Osteoblast (primary cell): ENCODE results near the gene CHD2. TPM values are rescaled to one million over a fixed set of nuclear protein-coding genes. Genes with fewer than 3 reads are reported as not detected.

Experiments used
- DNase-seq: peaks from one replicate; pipeline ENCODE4 v3.0.0; 2011; ENCODE audit warnings: low spot score, mixed read lengths; ENCODE audit not compliant: insufficient read length; ENCODE audit errors: missing footprints
- H2AFZ ChIP-seq: 2 replicates; pipeline ENCODE4 v1.6.0; 2011; ENCODE audit warnings: mild to moderate bottlenecking, low read length
- H3K27ac ChIP-seq: 2 replicates; pipeline ENCODE4 v1.5.1; 2011; ENCODE audit warnings: mild to moderate bottlenecking, low read depth, low read length, moderate library complexity
- H3K27me3 ChIP-seq: 2 replicates; pipeline ENCODE4 v1.6.0; 2012; ENCODE audit warnings: mild to moderate bottlenecking, control low read depth, inconsistent platforms, low read length, moderate library complexity; ENCODE audit not compliant: insufficient read depth
- H3K36me3 ChIP-seq: 2 replicates; pipeline ENCODE4 v1.5.1; 2011; ENCODE audit warnings: mild to moderate bottlenecking, low read length, control low read depth, moderate library complexity; ENCODE audit not compliant: insufficient read depth
- H3K4me1 ChIP-seq: 2 replicates; pipeline ENCODE4 v1.5.1; 2011; ENCODE audit warnings: mild to moderate bottlenecking, low read length, control low read depth, moderate library complexity; ENCODE audit not compliant: insufficient read depth
- H3K4me2 ChIP-seq: 2 replicates; pipeline ENCODE4 v1.6.0; 2011; ENCODE audit warnings: mild to moderate bottlenecking, low read length; ENCODE audit not compliant: insufficient read depth
- H3K4me3 ChIP-seq: fragments of 200-600 bp; sonication (generic); 3 replicates; pipeline ENCODE4 v1.5.1; 2012; ENCODE audit warnings: mild to moderate bottlenecking, low read length, inconsistent platforms; ENCODE audit not compliant: insufficient read depth
- H3K79me2 ChIP-seq: 2 replicates; pipeline ENCODE4 v1.6.0; 2012; ENCODE audit warnings: mild to moderate bottlenecking, low read length, control low read depth, inconsistent platforms; ENCODE audit not compliant: insufficient read depth
- H3K9me3 ChIP-seq: 2 replicates; pipeline ENCODE4 v1.5.1; 2011; ENCODE audit warnings: low read depth, low read length, control low read depth
- H4K20me1 ChIP-seq: 2 replicates; pipeline ENCODE4 v1.6.0; 2012; ENCODE audit warnings: mild to moderate bottlenecking, low read length, control low read depth; ENCODE audit not compliant: insufficient read depth
- total RNA-seq: library from RNA; depleted of rRNA; stranded (reverse); fragments of >200 nt; gene quantifications from 2 replicates; pipeline ENCODE4 v1.2.3, GENCODE V29; 2012
- TF ChIP-seq, protein P1 (sequence below): IDR thresholded peaks from 2 replicates; pipeline ENCODE4 v1.5.1; 2011; ENCODE audit warnings: mild to moderate bottlenecking, low read depth, low read length, moderate library complexity; ENCODE audit errors: extremely low read depth

CHD2 gene
- total RNA-seq, 1 donor: 98.8 TPM

DNA sequence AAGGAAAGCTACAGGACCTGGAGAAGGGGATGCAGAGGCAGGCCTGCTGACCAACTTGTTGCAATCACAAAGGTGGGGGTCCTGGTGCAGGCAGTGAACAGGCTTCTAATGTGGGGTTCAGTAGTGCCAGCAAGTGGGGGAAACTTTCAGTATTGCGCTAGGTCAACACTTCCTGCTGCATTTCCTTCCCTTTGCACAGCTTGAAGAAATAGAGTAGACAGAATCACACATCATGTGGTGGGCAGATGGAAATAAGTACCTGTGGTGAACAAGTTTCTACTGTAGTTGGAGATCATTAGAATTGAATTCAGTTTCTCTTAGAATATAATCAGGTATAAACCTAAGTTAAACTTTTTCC is 125.5 kb downstream of the CHD2 start:
- no peak overlapping the region for H3K27ac ChIP-seq
- H3K4me3 ChIP-seq: no peak overlapping the region
- no peak overlapping the region for H2AFZ ChIP-seq
- H3K4me1 ChIP-seq: peaks cover 38% of the 10 kb centered on the region
- no peak overlapping the region for H3K4me2 ChIP-seq
- TF ChIP-seq, protein P1, sequence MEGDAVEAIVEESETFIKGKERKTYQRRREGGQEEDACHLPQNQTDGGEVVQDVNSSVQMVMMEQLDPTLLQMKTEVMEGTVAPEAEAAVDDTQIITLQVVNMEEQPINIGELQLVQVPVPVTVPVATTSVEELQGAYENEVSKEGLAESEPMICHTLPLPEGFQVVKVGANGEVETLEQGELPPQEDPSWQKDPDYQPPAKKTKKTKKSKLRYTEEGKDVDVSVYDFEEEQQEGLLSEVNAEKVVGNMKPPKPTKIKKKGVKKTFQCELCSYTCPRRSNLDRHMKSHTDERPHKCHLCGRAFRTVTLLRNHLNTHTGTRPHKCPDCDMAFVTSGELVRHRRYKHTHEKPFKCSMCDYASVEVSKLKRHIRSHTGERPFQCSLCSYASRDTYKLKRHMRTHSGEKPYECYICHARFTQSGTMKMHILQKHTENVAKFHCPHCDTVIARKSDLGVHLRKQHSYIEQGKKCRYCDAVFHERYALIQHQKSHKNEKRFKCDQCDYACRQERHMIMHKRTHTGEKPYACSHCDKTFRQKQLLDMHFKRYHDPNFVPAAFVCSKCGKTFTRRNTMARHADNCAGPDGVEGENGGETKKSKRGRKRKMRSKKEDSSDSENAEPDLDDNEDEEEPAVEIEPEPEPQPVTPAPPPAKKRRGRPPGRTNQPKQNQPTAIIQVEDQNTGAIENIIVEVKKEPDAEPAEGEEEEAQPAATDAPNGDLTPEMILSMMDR: no peak
- no peak for DNase-seq
- H3K9me3 ChIP-seq: no peaks in the 10 kb centered on the region
- H3K27me3 ChIP-seq: no peaks in the 10 kb centered on the region
- peaks cover 70% of the 10 kb centered on the region for H4K20me1 ChIP-seq
- H3K36me3 ChIP-seq: peaks cover 77% of the 10 kb centered on the region
- H3K79me2 ChIP-seq: peaks cover 67% of the 10 kb centered on the region

DNA sequence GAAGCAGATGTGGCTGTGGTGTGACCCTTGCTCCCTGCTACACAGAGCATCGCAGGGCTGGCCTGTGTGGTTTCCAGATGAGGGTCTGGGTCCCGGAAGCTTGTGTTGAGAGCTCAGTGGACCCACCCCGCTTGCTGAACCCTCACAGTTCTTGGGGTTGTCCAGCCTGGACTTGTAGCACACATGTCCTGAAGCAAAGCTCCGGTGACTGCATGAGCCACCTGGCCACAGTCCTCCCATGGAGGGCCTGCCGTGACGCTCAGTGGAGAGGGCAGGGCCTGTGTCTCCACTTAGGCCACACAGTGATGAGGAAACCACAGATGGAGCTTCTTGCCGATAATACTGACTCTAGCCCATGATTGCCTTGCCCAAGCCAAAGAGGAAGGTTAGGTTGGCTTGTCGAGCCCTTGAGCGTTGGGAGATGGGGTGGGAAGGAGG is 126.3 kb downstream of the CHD2 start:
- peak overlapping the region; percentile 25 for H3K27ac ChIP-seq
- TF ChIP-seq, protein P1: no peak
- H3K4me3 ChIP-seq: no peak overlapping the region
- H4K20me1 ChIP-seq: peaks cover 69% of the 10 kb centered on the region
- peaks cover 69% of the 10 kb centered on the region for H3K36me3 ChIP-seq
- no peak overlapping the region for H3K4me2 ChIP-seq
- no peak overlapping the region for H2AFZ ChIP-seq
- H3K27me3 ChIP-seq: no peaks in the 10 kb centered on the region
- H3K9me3 ChIP-seq: no peaks in the 10 kb centered on the region
- DNase-seq: no peak
- peaks cover 60% of the 10 kb centered on the region for H3K79me2 ChIP-seq
- peaks cover 38% of the 10 kb centered on the region for H3K4me1 ChIP-seq

DNA sequence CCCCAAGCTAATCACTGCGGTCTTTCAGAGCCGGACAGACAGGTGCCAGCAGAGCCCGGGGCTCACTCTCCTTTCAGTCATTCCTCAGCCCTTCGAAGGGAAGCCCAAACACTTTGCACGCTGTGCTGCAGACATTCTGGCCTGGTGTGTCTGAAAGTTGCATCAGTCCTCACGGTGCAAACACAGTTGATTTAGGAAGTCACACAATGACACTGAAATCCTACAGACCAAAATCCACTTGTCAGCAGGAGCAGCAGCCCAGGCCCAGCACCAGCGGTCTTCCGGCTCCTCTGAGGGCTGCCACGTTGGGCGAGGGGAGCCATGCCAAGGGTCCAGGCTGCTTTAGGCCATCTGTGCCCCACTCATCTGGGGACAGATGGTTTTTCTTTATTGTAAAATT is 127.3 kb downstream of the CHD2 start:
- peaks cover 58% of the 10 kb centered on the region for H3K36me3 ChIP-seq
- no peak overlapping the region for H3K4me3 ChIP-seq
- H3K4me1 ChIP-seq: peaks cover 38% of the 10 kb centered on the region
- peaks cover 49% of the 10 kb centered on the region for H3K79me2 ChIP-seq
- peak overlapping the region; percentile 80 for H3K4me2 ChIP-seq
- peaks cover 59% of the 10 kb centered on the region for H4K20me1 ChIP-seq
- no peak overlapping the region for H2AFZ ChIP-seq
- TF ChIP-seq, protein P1: no peak
- H3K27me3 ChIP-seq: no peaks in the 10 kb centered on the region
- H3K9me3 ChIP-seq: no peaks in the 10 kb centered on the region
- DNase-seq: peak; percentile 53
- peak overlapping the region; percentile 89 for H3K27ac ChIP-seq

DNA sequence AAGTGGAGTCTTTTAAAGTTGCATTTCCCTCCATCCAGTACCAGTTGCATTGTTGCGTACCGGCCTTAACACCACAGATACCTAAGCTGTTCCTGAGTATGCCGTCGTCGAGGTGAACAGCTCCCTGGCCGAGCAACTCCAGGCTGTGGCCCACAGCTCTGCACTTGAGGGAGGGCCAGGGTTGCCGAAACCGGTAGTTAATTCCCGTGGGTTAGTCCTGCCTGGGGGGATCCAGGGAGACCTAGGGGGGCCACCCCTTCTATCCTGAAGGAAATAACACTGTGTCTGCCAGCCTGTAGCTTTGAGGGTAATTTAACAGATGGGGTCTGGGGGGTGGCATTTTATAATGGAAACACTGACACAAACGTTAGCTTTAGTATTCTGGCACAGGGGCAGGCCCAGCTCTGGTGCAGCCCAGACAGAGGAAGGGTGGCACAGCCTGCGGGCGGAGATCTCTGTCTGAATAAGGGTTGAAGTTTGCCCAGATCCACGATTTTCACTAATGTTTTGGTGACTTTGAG is 128.0 kb downstream of the CHD2 start:
- DNase-seq: peak; percentile 54
- Histone ChIP-seq H3K4me1 (peaks cover 38% of the 10 kb centered on the region), H2AFZ (no peak overlapping the region), H3K36me3 (peaks cover 51% of the 10 kb centered on the region), H4K20me1 (peaks cover 52% of the 10 kb centered on the region), H3K9me3 (no peaks in the 10 kb centered on the region), H3K27me3 (no peaks in the 10 kb centered on the region), H3K27ac (peak overlapping the region; percentile 89), H3K79me2 (peaks cover 43% of the 10 kb centered on the region), H3K4me2 (peak overlapping the region; percentile 80), H3K4me3 (peak overlapping the region; percentile 37)
- TF ChIP-seq, protein P1: no peak
